H1 (cell line): ENCODE data around the gene MT1F. TPM values are rescaled to one million over a fixed set of nuclear protein-coding genes. Genes with fewer than 3 reads are reported as not detected.

ENCODE experiments used
- CTCF ChIA-PET: fragments of 300-600 bp; sonication (Branson Sonifier 250); formaldehyde crosslinking; loops from one replicate; lab custom pipeline; 2021; ENCODE audit not compliant: partially characterized antibody; lab: Charles Lee
- POLR2A ChIA-PET: fragments of 300-600 bp; sonication (Branson Sonifier 250); formaldehyde crosslinking; loops from one replicate; lab custom pipeline; 2021; ENCODE audit warnings: inconsistent platforms; ENCODE audit not compliant: partially characterized antibody; lab: Charles Lee
- DNase-seq, 2 experiments: peaks; one replicate each; pipeline versions ENCODE4 v3.0.0 to v3.0.0-alpha.2; 2010 to 2022; ENCODE audit warnings: low spot score in 2 of 2, low read depth in 1 of 2, mixed read lengths in 1 of 2
- FAIRE-seq: peaks from 2 replicates; lab custom pipeline; 2011; peaks lifted over from hg19 to GRCh38; lab: Jason Lieb, UNC
- H2AFZ ChIP-seq: 2 replicates; pipeline ENCODE4 v1.8.1; 2012; ENCODE audit warnings: low read length, inconsistent platforms
- H2AK5ac ChIP-seq: 2 replicates; pipeline ENCODE4 v1.6.1; 2013; ENCODE audit warnings: low read depth, low read length
- H2BK120ac ChIP-seq: replicated peaks from 2 replicates; pipeline ENCODE3; 2013; ENCODE audit warnings: low read depth, low read length, inconsistent platforms
- H2BK12ac ChIP-seq: 2 replicates; pipeline ENCODE4 v1.6.1; 2013; ENCODE audit warnings: low read depth, low read length
- H2BK15ac ChIP-seq: 2 replicates; pipeline ENCODE4 v1.6.1; 2013; ENCODE audit warnings: low read length
- H2BK20ac ChIP-seq: 2 replicates; pipeline ENCODE4 v1.6.1; 2013; ENCODE audit warnings: low read length
- H2BK5ac ChIP-seq: 2 replicates; pipeline ENCODE4 v1.6.1; 2013; ENCODE audit warnings: low read depth, low read length
- H3K14ac ChIP-seq: 2 replicates; pipeline ENCODE4 v1.6.1; 2013; ENCODE audit warnings: inconsistent platforms; ENCODE audit not compliant: insufficient read length
- H3K18ac ChIP-seq: 2 replicates; pipeline ENCODE4 v1.6.1; 2013; ENCODE audit warnings: low read length; ENCODE audit errors: extremely low read depth
- H3K23ac ChIP-seq: 2 replicates; pipeline ENCODE4 v1.6.1; 2013; ENCODE audit warnings: inconsistent platforms; ENCODE audit not compliant: insufficient read length
- H3K23me2 ChIP-seq: 2 replicates; pipeline ENCODE4 v1.6.1; 2013; ENCODE audit warnings: low read depth, low read length
- H3K27ac ChIP-seq: 2 replicates; pipeline ENCODE4 v1.6.1; 2011; ENCODE audit warnings: low read depth, low read length, inconsistent platforms
- H3K27me3 ChIP-seq, 4 experiments: replicated peaks in 1 of 4; 1 replicate in 1 of 4; 2 replicates in 3 of 4; pipeline versions ENCODE4 v1.6.1 to v1.8.1; 2011 to 2013; ENCODE audit warnings: low read length in 3 of 4, mild to moderate bottlenecking in 3 of 4, inconsistent platforms in 2 of 4, mixed read lengths in 2 of 4, moderate library complexity in 1 of 4; ENCODE audit not compliant: control insufficient read depth in 3 of 4, insufficient read depth in 3 of 4; ENCODE audit errors: extremely low read depth in 1 of 4
- H3K36me3 ChIP-seq, 4 experiments: 2 replicates each; pipeline versions ENCODE4 v1.6.1 to v1.8.1; 2011 to 2013; ENCODE audit warnings: mild to moderate bottlenecking in 4 of 4, low read length in 3 of 4, moderate library complexity in 2 of 4, control low read depth in 1 of 4, inconsistent platforms in 1 of 4; ENCODE audit not compliant: insufficient read depth in 4 of 4, control insufficient read depth in 2 of 4
- H3K4ac ChIP-seq: replicated peaks from 2 replicates; pipeline ENCODE3; 2013; ENCODE audit warnings: low read length, low read depth, mixed read lengths, inconsistent platforms; ENCODE audit not compliant: insufficient read length
- H3K4me1 ChIP-seq, 4 experiments: replicated peaks in 1 of 4; 1 replicate in 1 of 4; 2 replicates in 3 of 4; pipeline versions ENCODE4 v1.6.1 to v1.8.1; 2011 to 2013; ENCODE audit warnings: low read length in 3 of 4, inconsistent platforms in 2 of 4, mixed read lengths in 1 of 4; ENCODE audit not compliant: insufficient read depth in 4 of 4, control insufficient read depth in 3 of 4
- H3K4me2 ChIP-seq, 2 experiments: 2 replicates each; pipeline versions ENCODE4 v1.6.1 to v1.8.1; 2011 to 2013; ENCODE audit warnings: low read depth in 2 of 2, low read length in 2 of 2, control low read depth in 1 of 2, inconsistent platforms in 1 of 2, mild to moderate bottlenecking in 1 of 2; ENCODE audit not compliant: insufficient read depth in 1 of 2
- H3K4me3 ChIP-seq, 4 experiments: fragments of 200-600, 300-600 bp in 1 of 4; sonication (generic), shearing (Covaris generic), sonication (Bioruptor Twin) in 1 of 4; 2 replicates each; pipeline versions ENCODE4 v1.5.1 to v1.8.1; 2011 to 2016; ENCODE audit warnings: low read length in 4 of 4, low read depth in 3 of 4, control low read depth in 2 of 4, inconsistent platforms in 2 of 4, mild to moderate bottlenecking in 2 of 4, mixed read lengths in 1 of 4, moderate library complexity in 1 of 4; ENCODE audit not compliant: insufficient read depth in 2 of 4; ENCODE audit errors: extremely low read depth in 1 of 4
- H3K56ac ChIP-seq: replicated peaks from 2 replicates; pipeline ENCODE3; 2013; ENCODE audit warnings: low read depth, mild to moderate bottlenecking, mixed read lengths, low read length, inconsistent platforms; ENCODE audit not compliant: insufficient read length
- H3K79me1 ChIP-seq: 2 replicates; pipeline ENCODE4 v1.6.1; 2013; ENCODE audit warnings: low read depth, low read length, control low read depth
- H3K79me2 ChIP-seq, 2 experiments: 2 replicates each; pipeline versions ENCODE4 v1.6.1 to v1.8.1; 2012 to 2013; ENCODE audit warnings: low read length in 2 of 2, mild to moderate bottlenecking in 2 of 2, inconsistent platforms in 1 of 2; ENCODE audit not compliant: insufficient read depth in 2 of 2, control insufficient read depth in 1 of 2
- H3K9ac ChIP-seq, 4 experiments: replicated peaks in 1 of 4; 1 replicate in 1 of 4; 2 replicates in 3 of 4; pipeline versions ENCODE4 v1.6.1 to v1.8.1; 2011 to 2013; ENCODE audit warnings: low read depth in 3 of 4, low read length in 3 of 4, control low read depth in 2 of 4, mild to moderate bottlenecking in 2 of 4, moderate library complexity in 2 of 4, inconsistent platforms in 1 of 4; ENCODE audit errors: extremely low read depth in 1 of 4
- H3K9me3 ChIP-seq, 2 experiments: 2 replicates each; pipeline versions ENCODE4 v1.6.1 to v1.8.1; 2012 to 2013; ENCODE audit warnings: mild to moderate bottlenecking in 2 of 2, moderate library complexity in 2 of 2, control low read depth in 1 of 2, inconsistent platforms in 1 of 2, low read depth in 1 of 2, low read length in 1 of 2, mixed read lengths in 1 of 2; ENCODE audit not compliant: insufficient read depth in 2 of 2
- H4K20me1 ChIP-seq, 2 experiments: replicated peaks in 1 of 2; 2 replicates each; pipeline versions ENCODE3 to v1.8.1; 2011 to 2013; ENCODE audit warnings: inconsistent platforms in 2 of 2, low read length in 2 of 2, mild to moderate bottlenecking in 1 of 2; ENCODE audit not compliant: insufficient read depth in 2 of 2, control insufficient read depth in 1 of 2
- H4K5ac ChIP-seq: 2 replicates; pipeline ENCODE4 v1.6.1; 2013; ENCODE audit warnings: low read length, low read depth, mixed read lengths, inconsistent platforms; ENCODE audit not compliant: insufficient read length
- H4K8ac ChIP-seq: 2 replicates; pipeline ENCODE4 v1.8.0; 2013; ENCODE audit warnings: mild to moderate bottlenecking, moderate library complexity, low read length, inconsistent platforms; ENCODE audit not compliant: insufficient read depth; ENCODE audit errors: extremely low read depth
- H4K91ac ChIP-seq: replicated peaks from 2 replicates; pipeline ENCODE3; 2013; ENCODE audit warnings: low read length, mixed read lengths, inconsistent platforms; ENCODE audit not compliant: insufficient read length
- GTF2F1 ChIP-seq: IDR thresholded peaks from 2 replicates; pipeline ENCODE4 v1.6.1; 2012; ENCODE audit warnings: low read depth, low read length, improper control_type of control experiment, borderline replicate concordance
- SUZ12 ChIP-seq: fragments of 200-600 bp; sonication (generic); IDR thresholded peaks from 2 replicates; pipeline ENCODE4 v1.6.1; 2012; ENCODE audit warnings: mild to moderate bottlenecking, inconsistent platforms, low read length, moderate library complexity, mixed read lengths
- TAF7 ChIP-seq: optimal IDR thresholded peaks from 2 replicates; pipeline ENCODE3; 2011; ENCODE audit warnings: low read depth, mild to moderate bottlenecking, inconsistent platforms, low read length, moderate library complexity, borderline replicate concordance
- WGBS, 2 experiments: shearing (Covaris generic) in 1 of 2; methylation state at CpG; one replicate each; pipeline versions ENCODE4 v1.1.6 to v1.1.7; 2013 to 2015; ENCODE audit warnings: low lambda C conversion rate in 2 of 2, mixed read lengths in 2 of 2, inconsistent platforms in 1 of 2, low coverage in 1 of 2, missing lambda C conversion rate in 1 of 2; ENCODE audit not compliant: insufficient replicate concordance in 2 of 2, insufficient coverage in 1 of 2, insufficient read length in 1 of 2; ENCODE audit errors: extremely low coverage in 1 of 2, missing lambda C conversion rate in 1 of 2; 5-methylcytosine and 5-hydroxymethylcytosine counted together
- polyA plus RNA-seq, 7 experiments: library from polyadenylated mRNA; depleted of rRNA in 3 of 7; stranded (reverse) in 5 of 7; unstranded in 2 of 7; fragments of >200 nt in 5 of 7; fragments of 200-250 nt in 2 of 7; gene quantifications; 1 replicate in 5 of 7; 2 replicates in 1 of 7; 4 replicates in 1 of 7; pipeline versions ENCODE4 v1.2.1 to v1.2.3, GENCODE V29; 2011 to 2013; ENCODE audit warnings: missing spikeins in 2 of 7, mixed read lengths in 2 of 7
- total RNA-seq: library from RNA; stranded (reverse); fragmentation: NEBNext Ultra II Directional; extraction: Animal tissue kit (Norgen Biotek cat#: 25700); gene quantifications from 2 replicates; pipeline ENCODE4 v1.2.1, GENCODE V29; 2021

Gene MT1F
- total and polyA plus RNA-seq, 2 of the 8 experiments (the other 6 are each of a cell fraction or from before 2014, with no cell fraction given), result 5.9 to 20.8 TPM

DNA sequence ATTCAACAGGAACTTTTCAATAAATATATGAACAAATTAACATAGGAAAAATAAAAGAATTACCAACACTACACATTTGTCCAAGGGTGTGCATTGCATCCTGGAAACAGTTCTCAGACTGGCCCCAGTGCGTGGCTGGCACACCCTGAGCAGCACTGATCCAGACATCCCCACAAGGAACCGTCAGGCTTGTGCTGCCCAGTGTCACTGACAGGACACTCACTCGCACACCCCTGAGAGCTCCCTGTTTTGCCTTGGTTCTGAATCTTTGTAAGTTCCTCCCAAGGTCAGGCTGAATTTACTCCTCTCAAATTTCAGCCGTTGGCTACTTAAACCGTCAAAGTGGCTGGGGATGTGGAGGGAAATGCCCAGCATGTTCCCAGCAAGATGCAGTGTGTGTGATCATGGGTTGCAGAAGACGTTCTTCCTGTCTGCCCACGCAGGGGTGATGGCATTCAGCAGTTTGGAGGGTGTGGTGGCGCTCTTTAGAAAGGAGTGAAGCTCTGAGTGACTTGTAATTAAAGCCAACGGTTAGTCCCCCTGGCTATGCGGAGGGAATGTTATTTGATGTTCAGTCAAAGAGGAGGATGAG is 47.6 kb upstream of the MT1F start:
- no peak overlapping the region for H2AK5ac ChIP-seq
- DNase-seq, result no peak
- peaks cover 11% of the 10 kb centered on the region; the same call in 1 of the 2 replicates for H3K23me2 ChIP-seq
- no peak overlapping the region; a peak in 1 of 7 replicates for H3K9ac ChIP-seq
- H2BK20ac ChIP-seq, result no peak overlapping the region
- peak overlapping the region in 1 of 2 experiments; percentile 77; a peak in 3 of 4 replicates for H3K4me2 ChIP-seq
- no peak overlapping the region for H3K23ac ChIP-seq
- H2BK15ac ChIP-seq, result peak overlapping the region; percentile 24; the same call in 1 of the 2 replicates
- no peak overlapping the region for H3K4ac ChIP-seq
- H3K79me1 ChIP-seq, result no peaks in the 10 kb centered on the region
- H2AFZ ChIP-seq, result no peak overlapping the region
- H3K79me2 ChIP-seq, result no peaks in the 10 kb centered on the region
- no peak for TF ChIP-seq TAF7
- 0 out of 2 replicates have a peak, but pooled peaks have one; percentile 10 for TF ChIP-seq SUZ12
- TF ChIP-seq GTF2F1, result no peak
- peaks cover 27 to 71% (median 57%) of the 10 kb centered on the region in 4 experiments for H3K27me3 ChIP-seq
- no peak overlapping the region for H3K27ac ChIP-seq
- 20% methylated on average over 10 of the region's 10 CpGs; no CpG with 5 or more reads in 1 of the 2 experiments for WGBS, 2 experiments
- ChIA-PET POLR2A (interaction anchor here (1.2 to 8.0 kb wide), 4 partner anchors 11 to 58 kb away, joined by 3 to 66 read pairs (median 4); partner anchors contain the start of gene MT1E), CTCF (interaction anchor here (0.6 to 2.0 kb wide), 3 partner anchors 10 to 91 kb away, joined by 3 to 5 read pairs (median 3); partner anchors contain the start of gene MT1E)
- H3K18ac ChIP-seq, result no peak overlapping the region
- no peak overlapping the region for H2BK5ac ChIP-seq
- H4K8ac ChIP-seq, result no peak overlapping the region
- no peak for FAIRE-seq
- H3K4me1 ChIP-seq, result peaks cover 7 to 21% (median 10%) of the 10 kb centered on the region in 4 experiments
- no peak overlapping the region for H4K5ac ChIP-seq
- no peak overlapping the region for H2BK120ac ChIP-seq
- H4K20me1 ChIP-seq, result peaks cover 0 to 2% of the 10 kb centered on the region in 2 experiments
- H4K91ac ChIP-seq, result no peak overlapping the region
- H3K36me3 ChIP-seq, result no peaks in the 10 kb centered on the region
- no peaks in the 10 kb centered on the region for H3K9me3 ChIP-seq
- H3K56ac ChIP-seq, result no peak overlapping the region
- H3K4me3 ChIP-seq, result peak overlapping the region in 1 of 4 experiments; percentile 62; a peak in 1 of 8 replicates
- H2BK12ac ChIP-seq, result no peak overlapping the region; the same call in 1 of the 2 replicates
- no peak overlapping the region for H3K14ac ChIP-seq
